AG08396 (cell line): ENCODE measurements around the gene COL1A2.

Source experiments
- DNase-seq: peaks from one replicate; pipeline ENCODE4 v3.0.0; 2012; ENCODE audit warnings: low spot score, mixed read lengths

Gene COL1A2

DNA sequence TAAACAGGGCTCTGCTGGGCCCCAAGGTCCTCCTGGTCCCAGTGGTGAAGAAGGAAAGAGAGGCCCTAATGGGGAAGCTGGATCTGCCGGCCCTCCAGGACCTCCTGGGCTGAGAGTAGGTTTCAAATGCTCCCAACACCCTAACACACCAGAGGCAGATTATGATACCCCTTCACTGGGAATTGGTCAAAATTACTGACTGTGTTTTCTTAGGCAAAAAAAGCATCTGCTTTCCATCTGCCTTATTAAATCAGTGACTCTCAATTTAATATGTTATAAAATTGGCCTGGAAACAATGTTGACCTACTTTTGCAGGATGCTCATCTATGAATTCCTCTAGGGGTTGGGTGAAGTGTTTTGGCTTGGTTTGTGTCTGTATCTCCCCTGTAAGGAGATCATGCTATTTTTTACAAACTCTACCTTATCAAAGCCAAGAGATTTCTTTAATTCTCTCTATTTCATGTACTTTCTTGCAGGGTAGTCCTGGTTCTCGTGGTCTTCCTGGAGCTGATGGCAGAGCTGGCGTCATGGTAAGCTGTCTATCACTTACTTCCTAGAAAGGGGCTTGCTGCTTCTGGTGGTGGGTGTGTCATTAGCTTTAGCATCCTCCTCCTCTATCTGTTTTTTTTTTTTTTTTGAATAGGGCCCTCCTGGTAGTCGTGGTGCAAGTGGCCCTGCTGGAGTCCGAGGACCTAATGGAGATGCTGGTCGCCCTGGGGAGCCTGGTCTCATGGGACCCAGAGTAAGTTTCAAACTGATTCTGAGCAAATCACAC lies 15.9 kb downstream of the COL1A2 start:
- DNase-seq, result no peak

DNA sequence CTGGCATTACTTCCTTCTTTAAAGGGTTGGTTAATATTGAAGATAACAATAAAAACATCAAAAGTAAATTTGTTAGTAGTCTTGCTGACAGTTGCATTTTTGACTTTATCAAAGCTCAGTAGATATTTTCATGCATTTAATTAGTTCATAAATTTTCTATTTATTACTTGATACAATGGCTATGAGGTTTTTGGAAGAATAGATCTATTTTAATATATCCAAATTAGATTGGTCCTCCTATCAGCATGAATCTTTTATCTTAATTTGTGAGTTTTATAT lies 16.4 kb downstream of the COL1A2 start:
- no peak for DNase-seq

DNA sequence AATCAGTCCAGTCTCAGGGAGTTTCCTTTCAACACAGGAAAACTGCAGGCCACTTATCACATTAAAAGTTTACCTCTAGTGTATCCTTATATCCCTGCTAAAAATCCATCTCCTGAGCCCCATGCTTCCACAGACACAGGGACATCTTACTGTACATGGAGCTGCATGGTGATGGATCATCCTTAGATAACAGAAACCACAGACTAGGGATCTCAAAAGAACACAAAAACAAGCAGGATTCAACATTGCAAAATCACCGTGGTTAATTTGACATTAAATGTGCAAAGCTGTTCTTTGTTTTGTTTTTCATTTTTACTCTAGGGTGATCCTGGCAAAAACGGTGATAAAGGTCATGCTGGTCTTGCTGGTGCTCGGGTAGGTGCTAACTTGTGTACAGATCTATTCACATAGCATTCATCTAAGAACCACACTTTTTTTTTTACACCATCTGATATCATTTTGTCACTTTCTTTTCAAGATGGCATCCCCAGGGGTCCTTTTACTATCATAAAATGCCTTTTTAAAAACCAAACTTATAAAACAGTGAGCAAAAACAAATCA lies 18.1 kb downstream of the COL1A2 start:
- no peak for DNase-seq

DNA sequence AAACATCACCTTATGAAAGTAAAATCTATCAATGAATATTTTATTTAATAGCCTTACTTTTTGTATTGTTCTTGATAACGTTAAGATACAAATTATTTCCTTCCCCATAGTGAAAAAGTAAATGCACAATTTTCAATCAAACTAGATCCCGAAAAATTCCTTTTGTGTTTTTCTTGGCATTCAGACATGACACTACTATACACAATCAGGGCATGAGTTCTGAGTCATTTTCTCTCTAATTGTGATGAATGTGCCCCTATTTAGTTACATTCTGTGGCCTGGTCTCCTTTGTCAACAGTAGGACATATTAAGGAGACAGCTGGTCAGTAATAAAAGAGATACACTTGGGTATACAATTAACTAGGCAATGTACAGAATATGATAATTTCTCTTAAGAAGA lies 19.8 kb downstream of the COL1A2 start:
- no peak for DNase-seq

DNA sequence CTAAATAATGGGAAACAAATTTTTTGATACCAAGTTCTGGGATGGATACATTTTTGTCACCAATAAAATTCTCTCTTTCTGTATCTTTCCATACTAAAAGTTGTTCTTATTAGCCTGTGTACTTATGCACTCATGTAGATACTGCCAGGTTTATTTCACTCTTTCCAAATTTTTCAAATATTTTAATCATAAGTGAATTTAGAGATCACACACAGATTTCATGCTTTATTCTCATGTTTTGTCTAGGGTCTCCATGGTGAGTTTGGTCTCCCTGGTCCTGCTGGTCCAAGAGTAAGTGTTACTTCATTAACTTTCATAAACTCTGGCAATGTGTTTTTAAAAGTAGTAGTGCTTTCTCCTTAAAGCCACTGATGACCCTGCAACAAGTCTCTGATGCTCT lies 20.3 kb downstream of the COL1A2 start:
- no peak for DNase-seq

DNA sequence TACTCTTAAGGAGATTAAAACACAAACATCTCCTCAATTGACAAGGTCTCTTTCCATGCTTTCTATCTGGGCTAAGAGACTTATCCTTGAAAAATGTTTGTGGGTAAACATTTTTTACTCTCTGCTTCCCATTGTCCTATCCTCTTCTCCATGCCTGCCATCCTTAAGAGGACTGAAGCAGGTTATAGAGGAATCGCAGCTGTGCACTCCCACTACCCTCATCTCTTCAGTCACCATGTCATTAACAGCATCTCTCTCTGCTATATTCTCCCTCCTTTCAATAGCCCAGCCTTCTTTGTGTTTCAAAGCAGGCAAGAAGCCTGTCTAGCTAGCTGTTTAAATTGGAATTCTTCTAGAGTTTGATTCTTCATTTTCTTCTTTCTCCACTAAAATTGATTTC lies 22.6 kb downstream of the COL1A2 start:
- DNase-seq, result no peak

DNA sequence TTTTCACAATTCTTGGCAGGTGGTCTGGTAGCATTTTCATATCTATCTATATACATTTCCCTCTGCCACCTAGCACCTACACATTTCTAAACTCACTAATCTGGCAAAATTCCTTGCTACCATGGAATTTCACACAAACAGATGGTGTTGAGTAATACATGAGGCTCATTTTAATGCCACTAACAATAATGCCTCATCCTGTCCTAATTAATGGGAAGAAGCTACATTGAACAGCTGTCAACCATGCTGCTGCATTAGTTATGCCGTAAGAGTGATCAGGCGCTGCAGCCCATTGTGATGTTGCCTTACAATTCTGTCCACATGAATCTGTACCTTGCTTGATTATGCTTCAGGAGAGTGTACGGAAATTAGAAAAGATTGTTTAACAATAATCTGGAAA lies 23.2 kb downstream of the COL1A2 start:
- no peak for DNase-seq

DNA sequence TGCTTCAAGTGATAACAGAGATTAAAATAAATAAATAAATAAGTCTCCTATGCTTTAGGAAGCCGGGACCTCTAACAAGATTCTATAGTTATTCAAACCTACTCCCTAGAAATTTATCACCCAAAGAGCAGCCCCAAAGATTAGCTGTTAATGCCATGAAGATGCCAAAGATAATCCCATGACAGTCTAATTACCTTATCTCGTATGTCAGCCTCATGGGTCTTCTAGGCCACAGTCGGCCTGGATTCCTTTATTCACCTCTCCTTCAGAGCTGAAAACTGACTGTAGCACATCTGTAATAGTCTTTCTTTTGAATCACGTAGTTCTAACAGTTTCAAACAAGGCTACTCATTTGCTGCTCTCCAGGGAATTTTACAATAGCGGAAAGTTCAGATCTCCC lies 24.2 kb downstream of the COL1A2 start:
- no peak for DNase-seq

DNA sequence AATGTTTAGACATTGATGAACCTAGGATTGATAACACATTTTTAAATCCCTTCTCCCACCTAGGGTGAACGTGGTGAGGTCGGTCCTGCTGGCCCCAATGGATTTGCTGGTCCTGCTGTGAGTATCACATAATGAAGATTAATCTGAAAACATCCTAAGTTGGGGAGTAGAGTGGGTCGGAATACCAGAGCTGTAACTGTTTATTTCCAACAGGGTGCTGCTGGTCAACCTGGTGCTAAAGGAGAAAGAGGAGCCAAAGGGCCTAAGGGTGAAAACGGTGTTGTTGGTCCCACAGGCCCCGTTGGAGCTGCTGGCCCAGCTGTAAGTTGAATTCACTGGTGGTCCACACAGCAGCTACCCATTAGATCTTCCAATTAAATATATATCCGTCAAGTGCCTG lies 25.6 kb downstream of the COL1A2 start:
- DNase-seq, result no peak

DNA sequence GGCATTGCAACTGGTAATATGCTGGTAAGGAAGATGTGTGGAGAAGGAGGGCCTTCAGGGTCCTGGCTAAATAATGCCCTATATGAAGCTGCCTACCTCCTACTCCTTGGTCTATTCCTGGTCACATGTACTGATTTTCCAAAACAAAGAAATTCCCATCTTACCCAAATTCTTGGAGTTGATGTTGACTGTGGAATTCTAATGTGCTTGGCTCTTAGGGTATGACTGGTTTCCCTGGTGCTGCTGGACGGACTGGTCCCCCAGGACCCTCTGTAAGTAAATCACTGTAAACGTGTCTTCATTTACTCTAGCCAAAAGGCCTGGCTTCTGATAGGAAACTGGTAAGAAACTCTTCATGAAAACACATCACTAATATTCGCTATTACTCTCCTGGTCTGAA lies 27.0 kb downstream of the COL1A2 start:
- DNase-seq, result no peak

DNA sequence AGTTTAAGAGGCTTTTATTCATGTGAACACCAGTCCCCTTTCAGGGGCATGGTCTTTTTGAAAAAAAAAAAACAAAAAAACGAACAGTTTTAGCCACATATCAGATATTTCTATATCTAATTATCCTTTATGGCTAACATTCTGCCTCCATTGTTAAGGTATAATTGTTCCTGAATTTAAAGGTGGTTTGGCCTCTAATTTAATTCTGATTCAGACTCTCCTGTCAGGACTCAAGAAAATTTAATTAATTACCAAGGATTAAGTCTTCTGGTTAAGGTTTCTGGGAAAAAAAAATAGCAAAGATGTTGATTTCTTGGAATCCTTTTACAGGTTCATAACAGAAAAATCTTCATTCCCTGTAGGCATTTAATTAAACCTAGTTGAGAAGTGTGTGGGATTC lies 27.4 kb downstream of the COL1A2 start:
- no peak for DNase-seq

DNA sequence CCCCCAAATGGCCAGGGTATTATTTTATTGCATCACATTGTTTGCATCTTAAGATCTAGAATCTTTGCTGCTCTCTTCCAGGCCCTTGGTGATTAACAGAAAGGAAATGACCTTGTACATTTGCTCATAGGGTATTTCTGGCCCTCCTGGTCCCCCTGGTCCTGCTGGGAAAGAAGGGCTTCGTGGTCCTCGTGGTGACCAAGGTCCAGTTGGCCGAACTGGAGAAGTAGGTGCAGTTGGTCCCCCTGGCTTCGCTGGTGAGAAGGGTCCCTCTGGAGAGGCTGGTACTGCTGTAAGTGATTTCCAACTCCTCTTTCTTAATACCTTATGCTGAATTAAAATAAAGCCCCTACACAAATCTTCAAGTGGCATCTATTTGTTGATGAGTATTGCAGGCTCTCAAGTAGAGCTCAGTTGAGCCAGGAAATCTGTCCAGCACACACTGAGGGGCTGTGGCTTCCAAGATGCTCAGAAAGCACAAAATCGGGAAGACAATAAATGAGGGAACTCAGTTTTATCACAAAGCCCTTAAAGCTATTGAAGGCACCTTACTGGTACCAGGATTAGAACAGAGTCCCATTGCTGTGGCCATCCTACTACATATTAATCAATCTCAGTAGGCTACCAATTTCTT lies 28.2 kb downstream of the COL1A2 start:
- no peak for DNase-seq

DNA sequence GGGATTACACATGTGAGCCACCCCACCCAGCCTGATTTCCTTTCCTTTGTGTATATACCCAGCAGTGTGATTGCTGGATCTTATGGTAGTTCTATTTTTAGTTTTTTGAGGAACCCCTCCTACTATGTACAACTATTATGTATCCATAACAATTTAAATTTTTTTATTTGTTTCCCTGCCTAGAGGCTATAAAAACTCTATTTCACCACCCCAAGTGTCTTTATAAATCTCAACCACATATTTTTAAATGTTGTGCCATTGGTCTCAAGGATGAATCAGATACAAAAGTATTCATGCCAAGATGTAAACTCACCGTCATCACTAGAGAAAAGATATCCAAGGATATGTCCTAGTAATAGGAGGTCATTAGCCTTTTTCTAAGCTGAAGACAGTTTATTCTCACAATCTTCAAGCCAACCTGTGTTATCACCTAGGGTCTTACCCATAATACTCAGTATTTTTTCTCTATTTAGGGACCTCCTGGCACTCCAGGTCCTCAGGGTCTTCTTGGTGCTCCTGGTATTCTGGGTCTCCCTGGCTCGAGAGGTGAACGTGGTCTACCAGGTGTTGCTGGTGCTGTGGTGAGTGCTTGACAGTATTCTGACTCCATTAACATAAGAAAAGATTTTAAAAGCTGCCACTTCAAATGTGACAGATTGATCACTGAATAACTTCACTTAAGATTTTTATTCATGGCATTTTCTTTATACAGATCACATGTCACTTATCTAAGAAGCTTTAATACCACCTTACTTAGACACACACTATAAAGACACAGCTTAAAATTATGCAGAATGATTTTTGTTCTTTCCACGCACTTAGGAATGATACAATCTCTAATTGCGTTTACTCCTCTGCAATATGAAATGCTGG lies 29.4 kb downstream of the COL1A2 start:
- peak; percentile 24 for DNase-seq

DNA sequence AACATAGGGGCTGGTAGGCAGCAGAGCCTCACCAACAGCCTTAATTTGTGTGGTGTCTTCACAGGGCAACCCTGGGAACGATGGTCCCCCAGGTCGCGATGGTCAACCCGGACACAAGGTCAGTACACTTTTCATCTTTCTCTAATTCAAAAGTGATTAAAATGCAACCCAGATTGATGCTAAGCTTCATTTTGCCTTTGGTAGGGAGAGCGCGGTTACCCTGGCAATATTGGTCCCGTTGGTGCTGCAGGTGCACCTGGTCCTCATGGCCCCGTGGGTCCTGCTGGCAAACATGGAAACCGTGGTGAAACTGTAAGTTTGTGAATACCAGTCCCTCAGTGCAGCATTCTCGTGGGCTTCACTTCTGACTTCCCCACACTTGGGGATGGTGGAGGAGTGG lies 30.9 kb downstream of the COL1A2 start:
- DNase-seq, result no peak

DNA sequence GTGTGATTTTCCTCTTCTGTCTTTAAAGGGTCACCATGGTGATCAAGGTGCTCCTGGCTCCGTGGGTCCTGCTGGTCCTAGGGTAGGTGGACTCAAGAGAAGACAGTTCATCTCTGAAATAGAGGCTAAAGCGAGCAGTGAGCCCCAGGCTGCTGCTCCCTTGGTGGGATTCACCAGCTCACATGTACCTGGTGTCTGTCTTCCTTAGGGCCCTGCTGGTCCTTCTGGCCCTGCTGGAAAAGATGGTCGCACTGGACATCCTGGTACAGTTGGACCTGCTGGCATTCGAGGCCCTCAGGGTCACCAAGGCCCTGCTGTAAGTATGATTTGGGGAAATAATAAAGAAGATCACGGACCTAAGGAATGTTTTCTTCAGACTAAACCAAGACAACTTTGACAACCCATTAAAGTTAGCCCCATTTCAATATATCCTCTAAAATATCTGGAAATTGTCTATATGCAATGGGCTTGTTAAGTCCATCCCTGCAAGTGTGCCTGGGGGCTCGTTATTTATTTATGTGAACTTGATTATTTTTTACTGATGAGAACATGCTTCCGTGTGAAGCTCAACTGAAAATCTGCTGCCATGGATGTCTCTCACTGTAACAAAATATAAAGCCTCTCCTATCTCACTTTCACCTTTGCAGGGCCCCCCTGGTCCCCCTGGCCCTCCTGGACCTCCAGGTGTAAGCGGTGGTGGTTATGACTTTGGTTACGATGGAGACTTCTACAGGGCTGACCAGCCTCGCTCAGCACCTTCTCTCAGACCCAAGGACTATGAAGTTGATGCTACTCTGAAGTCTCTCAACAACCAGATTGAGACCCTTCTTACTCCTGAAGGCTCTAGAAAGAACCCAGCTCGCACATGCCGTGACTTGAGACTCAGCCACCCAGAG lies 32.5 kb downstream of the COL1A2 start:
- no peak for DNase-seq

DNA sequence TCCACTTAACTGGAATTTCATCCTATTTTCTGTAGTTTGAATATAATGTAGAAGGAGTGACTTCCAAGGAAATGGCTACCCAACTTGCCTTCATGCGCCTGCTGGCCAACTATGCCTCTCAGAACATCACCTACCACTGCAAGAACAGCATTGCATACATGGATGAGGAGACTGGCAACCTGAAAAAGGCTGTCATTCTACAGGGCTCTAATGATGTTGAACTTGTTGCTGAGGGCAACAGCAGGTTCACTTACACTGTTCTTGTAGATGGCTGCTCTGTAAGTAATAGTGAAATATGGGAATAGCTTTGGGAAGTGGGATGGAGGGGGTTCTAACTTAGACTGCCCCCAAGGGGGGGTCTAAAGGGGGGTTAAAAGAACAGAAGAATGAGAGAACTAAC lies 34.5 kb downstream of the COL1A2 start:
- DNase-seq, result no peak

DNA sequence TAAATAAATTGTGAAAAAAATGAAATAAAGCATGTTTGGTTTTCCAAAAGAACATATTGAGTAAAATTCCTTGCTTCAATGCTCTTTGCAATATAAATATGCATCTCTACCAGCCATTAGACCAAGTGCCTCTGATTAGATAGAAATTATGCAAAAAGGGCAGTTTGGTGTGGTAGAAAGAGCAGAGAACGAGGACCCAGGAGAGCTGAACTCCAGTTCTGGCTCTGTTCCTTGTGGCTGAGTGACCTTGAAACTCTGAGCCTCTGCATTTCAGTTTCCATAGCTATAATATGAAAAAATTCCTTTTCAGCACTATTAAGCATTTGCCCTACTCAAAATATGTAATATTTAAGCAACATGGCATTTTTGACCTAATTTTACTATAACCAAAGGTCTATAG lies 36.5 kb downstream of the COL1A2 start:
- DNase-seq, result no peak

DNA sequence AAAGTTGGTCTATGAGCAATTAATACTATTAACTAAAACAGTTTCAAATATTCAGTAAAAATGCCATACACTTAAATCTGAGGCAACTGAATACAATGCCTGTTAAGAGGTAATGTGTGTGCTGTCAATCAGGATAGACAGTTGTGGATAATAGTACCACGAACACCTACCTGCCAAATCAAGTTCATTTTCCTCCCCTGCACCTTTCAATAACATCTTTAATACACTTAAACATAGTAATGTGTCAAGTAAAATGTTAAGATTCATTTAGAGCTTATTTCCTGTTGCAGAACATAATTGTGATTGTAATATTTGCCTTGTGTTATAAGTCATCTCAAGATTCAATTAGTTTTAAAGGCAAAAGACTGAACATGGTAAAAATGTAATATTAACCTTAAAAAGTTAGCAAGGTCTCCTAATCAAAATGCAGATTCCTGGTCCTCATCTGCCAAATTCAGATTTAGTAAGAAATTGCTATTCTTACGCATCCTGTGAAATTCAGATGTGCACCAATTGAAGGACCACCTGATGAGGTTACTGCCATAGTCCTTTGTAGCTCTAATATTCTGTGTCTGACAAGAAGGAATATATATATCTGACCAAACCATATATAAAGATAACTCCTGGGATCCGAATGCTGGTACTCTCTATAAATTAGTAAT lies 37.1 kb downstream of the COL1A2 start:
- no peak for DNase-seq

DNA sequence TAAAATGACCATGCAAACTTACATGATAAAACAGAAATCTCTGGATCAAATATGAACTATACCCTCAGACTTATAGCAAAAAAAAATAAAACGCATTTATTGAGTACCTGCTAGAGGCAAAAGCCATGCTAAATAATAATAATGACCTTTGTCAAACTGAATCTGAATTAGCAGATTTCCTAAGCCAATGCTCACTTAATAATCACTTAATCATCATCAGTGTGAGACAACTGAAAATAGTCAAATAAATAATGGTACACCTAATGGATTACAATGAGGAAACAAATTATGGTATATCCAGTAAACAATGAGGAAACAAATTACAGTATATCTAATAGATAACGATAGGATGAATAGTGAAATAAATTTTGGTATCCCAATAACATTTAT lies 37.6 kb downstream of the COL1A2 start:
- no peak for DNase-seq

DNA sequence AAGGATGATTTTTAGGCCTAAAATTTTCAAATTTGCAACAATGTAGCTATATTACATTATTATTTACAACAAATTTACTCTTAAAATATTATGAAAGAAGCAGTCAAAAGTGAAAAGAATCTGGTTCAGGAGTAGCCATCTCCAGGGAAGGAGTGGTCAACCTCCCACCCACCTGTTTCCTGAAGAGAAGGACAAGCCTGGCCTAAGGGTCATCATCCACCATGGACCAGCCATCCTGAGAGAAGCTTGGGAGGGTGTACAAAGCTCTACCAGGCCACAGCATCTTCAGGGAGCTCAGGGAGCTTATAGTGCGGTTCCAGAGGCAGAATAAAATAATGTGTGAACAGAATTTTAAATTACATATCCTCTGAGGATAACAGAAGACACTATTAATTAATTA lies 38.1 kb downstream of the COL1A2 start:
- DNase-seq, result no peak

DNA sequence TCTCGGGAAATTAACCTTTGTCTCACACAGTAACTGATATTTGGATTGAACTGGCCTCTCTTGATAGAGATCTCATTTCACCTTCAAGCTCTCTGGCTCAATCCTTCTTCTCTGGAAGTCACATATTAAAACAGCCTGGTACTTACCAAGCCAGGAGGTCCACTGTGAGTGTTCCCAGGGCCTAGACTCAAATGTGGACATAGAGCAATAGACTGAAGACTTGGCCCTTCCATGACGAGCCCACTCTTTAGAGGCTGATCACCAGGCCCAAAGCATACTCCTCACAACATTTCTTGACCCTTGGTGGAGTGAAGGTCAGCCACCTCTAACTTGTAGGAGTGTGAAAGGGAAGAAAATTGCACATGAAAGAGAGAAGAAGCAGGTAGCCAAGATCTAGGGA lies 38.5 kb downstream of the COL1A2 start:
- no peak for DNase-seq
